LNCaP clone FGC (cell line): Measurements from ENCODE around the gene STAG3.
"Not testable (repeated sequence)": the region's sequence is repeated elsewhere in the genome, so short reads cannot be mapped to it uniquely, and the experiment has no call there.

ENCODE experiments used
- DNase-seq: peaks from one replicate; pipeline ENCODE4 v3.0.0-alpha.2; 2011; ENCODE audit warnings: low read depth
- H3K4me3 ChIP-seq: 2 replicates; pipeline ENCODE4 v1.5.1; 2011; ENCODE audit warnings: mild to moderate bottlenecking, low read depth, low read length, control low read depth
- TF ChIP-seq, protein P1 (sequence below): IDR thresholded peaks from 2 replicates; pipeline ENCODE4 v1.5.1; 2012; ENCODE audit warnings: mild to moderate bottlenecking; ENCODE audit not compliant: control insufficient read depth, insufficient read depth; ENCODE audit errors: extremely low read depth

STAG3 gene

DNA sequence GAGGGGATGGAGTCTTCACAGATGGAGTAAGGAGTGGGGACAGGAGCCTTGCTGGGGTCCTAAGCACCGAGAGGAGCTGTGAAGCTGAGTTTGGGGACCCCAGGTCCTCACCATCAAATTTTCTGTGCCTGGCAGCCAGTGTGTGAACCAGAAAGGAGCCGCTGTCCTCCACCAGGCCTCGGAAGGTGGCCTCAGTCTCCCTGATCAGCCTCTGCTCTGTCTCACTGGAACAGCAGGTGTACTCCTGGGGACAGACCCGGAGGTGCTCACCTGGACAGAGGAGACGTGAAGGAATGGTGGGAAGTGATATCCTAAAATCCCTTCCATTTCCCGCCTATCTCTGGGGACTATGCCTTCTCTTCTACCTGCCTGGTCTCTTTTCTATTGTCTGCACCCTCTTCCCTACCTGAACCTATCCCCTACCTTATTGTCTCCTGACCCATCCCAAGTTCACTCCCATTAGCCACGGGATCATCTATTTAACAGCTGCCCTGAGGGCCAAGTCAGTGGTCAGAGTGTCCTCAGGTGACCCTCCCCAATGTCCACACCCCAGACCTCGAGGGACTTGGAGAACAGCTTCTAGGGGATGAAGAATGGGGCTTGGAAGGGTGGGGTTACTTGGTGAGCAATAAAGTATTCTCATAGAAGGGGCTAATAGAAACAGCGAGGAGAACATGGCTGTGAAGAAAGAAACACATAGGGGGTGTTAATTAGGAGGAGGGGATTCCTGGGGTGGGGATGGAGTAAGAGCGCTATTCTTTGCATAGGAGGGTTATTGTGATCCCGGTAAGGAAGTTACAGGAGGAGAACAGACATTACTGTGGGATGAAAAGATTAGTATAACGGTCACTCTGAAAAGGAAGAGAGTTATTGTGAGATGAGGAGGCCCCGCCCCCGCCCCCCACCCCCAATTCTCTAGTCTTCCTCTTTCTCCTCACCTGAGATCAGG, 1.3 kb upstream of the STAG3 start:
- H3K4me3 ChIP-seq: peak overlapping the region; percentile 93
- TF ChIP-seq, protein P1, sequence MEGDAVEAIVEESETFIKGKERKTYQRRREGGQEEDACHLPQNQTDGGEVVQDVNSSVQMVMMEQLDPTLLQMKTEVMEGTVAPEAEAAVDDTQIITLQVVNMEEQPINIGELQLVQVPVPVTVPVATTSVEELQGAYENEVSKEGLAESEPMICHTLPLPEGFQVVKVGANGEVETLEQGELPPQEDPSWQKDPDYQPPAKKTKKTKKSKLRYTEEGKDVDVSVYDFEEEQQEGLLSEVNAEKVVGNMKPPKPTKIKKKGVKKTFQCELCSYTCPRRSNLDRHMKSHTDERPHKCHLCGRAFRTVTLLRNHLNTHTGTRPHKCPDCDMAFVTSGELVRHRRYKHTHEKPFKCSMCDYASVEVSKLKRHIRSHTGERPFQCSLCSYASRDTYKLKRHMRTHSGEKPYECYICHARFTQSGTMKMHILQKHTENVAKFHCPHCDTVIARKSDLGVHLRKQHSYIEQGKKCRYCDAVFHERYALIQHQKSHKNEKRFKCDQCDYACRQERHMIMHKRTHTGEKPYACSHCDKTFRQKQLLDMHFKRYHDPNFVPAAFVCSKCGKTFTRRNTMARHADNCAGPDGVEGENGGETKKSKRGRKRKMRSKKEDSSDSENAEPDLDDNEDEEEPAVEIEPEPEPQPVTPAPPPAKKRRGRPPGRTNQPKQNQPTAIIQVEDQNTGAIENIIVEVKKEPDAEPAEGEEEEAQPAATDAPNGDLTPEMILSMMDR: no peak
- DNase-seq: no peak

DNA sequence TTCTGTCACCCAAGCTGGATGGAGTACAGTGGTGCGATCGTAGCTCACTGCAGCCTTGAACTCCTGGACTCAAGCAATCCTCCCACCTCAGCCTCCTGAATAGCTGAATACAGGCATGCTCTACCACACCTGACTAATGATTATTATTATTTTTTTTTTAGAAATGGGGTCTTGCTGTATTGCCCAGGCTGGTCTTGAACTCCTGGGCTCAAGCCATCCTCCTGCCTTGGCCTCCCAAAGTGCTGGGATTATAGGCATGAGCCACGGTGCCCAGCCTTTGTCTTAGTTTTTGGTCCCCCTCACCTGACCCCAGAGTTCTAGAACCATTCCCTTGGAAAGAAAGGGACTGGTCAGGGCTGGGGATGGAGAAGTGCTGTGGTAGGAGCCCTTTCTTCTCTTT, 2.4 kb downstream of the STAG3 start:
- H3K4me3 ChIP-seq, DNase-seq: not testable (repeated sequence)

DNA sequence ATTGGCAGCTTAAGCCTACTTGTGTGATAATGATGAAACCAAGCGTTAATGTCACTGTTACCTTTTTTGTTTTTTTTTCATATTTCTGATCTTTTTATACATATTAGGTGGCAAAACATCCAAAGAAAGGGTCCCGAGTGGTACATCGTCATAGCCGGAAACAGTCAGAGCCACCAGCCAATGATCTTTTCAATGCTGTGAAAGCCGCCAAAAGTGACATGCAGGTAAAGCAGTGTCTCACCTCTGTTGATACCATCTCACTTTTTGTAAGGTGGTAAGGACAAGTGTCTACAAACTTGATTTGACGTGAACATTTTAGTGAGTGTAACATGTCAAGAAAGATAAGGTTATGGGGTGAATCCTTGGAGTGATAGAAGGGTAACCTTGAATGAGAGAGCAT, 4.9 kb downstream of the STAG3 start:
- DNase-seq, H3K4me3 ChIP-seq: not testable (repeated sequence)

DNA sequence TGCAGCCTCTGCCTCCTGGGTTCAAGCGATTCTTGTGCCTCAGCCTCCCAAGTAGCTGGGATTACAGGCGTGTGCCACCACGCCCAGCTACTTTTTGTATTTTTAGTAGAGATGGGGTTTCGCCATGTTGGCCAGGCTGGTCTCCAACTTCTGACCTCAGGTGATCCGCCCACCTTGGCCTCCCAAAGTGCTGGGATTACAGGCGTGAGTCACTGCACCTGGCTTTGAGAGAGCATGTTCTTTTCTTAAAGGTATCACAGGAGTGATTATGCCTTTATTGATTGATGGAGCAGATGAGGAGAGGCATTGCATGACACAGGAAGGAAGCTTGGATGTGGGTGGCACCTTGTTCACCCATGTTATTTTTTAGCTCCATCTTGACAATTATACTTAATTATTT, 5.4 kb downstream of the STAG3 start:
- H3K4me3 ChIP-seq, DNase-seq: not testable (repeated sequence)

DNA sequence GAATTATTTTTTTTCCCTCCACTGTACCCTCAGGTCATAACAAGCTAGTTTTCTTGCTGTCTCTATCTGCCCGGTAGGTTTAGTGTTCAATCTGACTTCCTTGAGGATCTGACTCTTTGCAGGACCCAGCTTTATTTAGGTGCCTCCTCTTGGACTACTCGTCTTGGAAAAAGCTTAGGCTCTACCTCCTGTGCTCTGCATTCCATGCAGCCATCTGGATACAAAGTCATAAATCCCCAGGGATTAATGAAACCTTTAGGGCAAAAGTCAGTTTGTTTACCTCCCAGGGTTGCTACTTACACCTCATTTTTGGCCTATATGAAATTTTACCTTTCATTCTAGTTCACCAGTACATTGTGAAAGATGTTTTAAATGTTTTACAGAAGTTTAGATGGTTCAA, 8.0 kb downstream of the STAG3 start:
- TF ChIP-seq, protein P1: no peak

DNA sequence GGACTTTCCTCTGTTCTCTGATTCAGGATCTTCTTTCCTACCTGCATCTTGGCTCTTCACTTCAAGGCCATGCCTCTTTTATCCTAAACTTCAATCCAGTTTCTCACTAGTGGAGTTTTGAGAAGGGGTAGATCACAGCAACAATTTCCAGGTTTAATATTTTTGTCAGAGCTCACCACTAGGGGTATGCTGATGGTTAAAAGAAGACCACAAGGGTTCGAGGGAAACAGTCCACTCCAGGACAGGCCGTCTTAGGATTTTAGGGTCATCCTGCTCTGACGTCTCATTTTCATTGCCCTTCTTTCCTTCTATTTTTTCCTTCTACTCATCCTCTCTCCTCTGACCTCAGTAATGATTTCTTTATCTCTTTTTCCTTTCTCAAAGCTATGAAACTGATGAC, 11.3 kb downstream of the STAG3 start:
- no peak for DNase-seq
- TF ChIP-seq, protein P1: no peak

More for the DNA sequence above, 8.0 kb downstream of the STAG3 start:
- no peak overlapping the region for H3K4me3 ChIP-seq
- no peak for DNase-seq

DNA sequence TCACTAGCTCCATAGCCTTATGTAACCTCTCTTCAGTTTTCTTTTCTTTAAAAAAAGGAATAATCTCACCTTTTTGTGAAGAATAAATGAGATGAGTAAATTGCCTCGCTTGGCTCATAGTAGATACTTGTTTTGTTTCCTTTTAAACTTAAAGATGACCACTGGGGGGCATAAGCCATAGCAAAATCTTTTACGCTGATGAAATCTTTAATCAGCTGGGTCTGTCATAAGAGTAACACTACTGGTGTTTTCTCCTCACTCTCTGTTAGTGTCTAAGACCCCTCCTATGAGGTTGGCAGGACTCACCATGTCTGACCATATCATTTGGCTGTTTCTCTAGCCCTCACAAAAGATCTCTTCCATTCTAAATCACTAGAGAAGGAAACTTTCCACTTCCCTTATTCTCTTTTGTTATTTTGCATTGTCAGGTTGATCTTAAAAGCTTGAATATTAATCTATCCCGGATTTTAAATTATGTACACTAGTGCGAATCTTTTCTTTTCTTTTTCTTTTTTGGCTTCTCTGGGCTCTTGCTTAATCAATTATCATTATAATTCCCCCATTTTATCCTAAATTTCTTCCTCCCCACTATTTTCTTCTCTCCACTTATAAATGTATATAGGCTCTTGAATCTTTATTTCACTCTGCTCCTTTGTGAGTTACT, 12.5 kb downstream of the STAG3 start:
- H3K4me3 ChIP-seq: no peak overlapping the region
- TF ChIP-seq, protein P1: peak; percentile 25; the same call in 1 of the 2 replicates
- no peak for DNase-seq

More for the DNA sequence above, 11.3 kb downstream of the STAG3 start:
- no peak overlapping the region for H3K4me3 ChIP-seq

DNA sequence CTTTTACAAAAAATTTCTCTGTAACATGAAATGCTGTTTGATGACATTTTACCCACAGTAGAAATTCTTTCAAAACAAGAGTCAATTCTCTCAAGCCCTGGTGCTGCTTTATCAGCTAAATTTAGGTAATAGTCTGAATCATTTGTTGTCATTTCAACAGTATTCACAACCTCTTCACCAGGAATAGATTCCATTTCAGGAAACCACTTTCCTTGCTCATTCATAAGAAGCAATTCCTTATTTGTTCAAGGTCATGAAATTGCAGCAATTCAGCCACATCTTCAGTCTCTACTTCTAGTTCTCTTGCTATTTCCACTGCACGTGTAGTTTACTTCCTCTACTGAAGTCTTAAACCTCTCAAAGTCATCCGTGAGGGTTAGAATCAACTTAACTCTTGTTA, 14.1 kb downstream of the STAG3 start:
- H3K4me3 ChIP-seq: no peak overlapping the region
- TF ChIP-seq, protein P1: no peak
- DNase-seq: no peak

DNA sequence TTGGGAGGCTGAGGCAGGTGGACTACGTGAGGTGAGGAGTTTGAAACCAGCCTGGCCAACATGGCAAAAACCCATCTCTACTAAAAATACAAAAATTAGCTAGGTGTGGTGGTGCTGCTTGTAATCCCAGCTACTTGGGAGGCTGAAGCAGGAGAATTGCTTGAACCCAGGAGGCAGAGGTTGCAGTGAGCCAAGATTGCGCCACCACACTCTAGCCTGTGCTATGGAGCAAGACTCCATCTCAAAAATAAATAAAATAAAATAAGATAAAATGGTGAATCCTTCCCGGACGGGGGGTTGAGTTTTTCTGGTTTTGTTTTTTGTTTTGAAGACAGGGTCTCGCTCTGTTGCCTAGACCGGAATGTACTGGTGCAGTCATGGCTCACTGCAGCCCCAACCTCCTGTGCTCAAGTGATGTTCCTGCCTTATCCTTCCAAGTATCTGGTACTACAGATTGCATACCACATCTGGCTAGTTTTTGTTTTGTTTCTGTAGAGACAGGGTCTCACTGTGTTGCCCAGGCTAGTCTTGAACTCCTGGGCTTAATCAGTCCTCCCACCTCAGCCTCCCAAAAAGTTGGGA, 14.7 kb downstream of the STAG3 start:
- not testable (repeated sequence) for H3K4me3 ChIP-seq, DNase-seq
